ENCODE results near the gene TMA7B.

DNA sequence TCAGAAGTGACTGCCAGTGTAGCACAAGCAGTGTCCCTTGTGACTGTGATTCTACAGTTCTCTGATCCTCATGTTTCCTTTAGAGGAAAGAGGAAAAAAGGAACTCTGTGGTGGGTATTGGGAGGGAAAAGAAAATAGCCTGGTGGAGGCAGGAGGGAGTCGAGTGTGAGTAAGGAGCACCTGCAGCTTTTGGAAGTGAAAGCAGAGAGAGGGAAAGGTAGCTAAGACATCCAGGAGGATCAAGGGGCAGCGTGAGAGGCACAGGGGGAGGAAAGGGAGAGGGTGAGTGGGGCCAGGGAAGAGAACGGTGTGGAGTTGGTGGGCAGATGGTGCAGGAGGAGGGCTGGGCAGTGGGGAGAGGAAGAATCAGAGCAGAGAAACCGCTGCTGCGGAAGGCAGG lies 12.4 kb downstream of the TMA7B start:
- TF ChIP-seq EZH2phosphoT487 (IDR thresholded peaks at IDR 0.05; ENCODE audit: borderline replicate concordance, low read depth): no peak
- TF ChIP-seq, protein P1, sequence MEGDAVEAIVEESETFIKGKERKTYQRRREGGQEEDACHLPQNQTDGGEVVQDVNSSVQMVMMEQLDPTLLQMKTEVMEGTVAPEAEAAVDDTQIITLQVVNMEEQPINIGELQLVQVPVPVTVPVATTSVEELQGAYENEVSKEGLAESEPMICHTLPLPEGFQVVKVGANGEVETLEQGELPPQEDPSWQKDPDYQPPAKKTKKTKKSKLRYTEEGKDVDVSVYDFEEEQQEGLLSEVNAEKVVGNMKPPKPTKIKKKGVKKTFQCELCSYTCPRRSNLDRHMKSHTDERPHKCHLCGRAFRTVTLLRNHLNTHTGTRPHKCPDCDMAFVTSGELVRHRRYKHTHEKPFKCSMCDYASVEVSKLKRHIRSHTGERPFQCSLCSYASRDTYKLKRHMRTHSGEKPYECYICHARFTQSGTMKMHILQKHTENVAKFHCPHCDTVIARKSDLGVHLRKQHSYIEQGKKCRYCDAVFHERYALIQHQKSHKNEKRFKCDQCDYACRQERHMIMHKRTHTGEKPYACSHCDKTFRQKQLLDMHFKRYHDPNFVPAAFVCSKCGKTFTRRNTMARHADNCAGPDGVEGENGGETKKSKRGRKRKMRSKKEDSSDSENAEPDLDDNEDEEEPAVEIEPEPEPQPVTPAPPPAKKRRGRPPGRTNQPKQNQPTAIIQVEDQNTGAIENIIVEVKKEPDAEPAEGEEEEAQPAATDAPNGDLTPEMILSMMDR (IDR thresholded peaks at IDR 0.05): no peak
- TF ChIP-seq JUND (IDR thresholded peaks at IDR 0.05): no peak
- TF ChIP-seq, protein P2, sequence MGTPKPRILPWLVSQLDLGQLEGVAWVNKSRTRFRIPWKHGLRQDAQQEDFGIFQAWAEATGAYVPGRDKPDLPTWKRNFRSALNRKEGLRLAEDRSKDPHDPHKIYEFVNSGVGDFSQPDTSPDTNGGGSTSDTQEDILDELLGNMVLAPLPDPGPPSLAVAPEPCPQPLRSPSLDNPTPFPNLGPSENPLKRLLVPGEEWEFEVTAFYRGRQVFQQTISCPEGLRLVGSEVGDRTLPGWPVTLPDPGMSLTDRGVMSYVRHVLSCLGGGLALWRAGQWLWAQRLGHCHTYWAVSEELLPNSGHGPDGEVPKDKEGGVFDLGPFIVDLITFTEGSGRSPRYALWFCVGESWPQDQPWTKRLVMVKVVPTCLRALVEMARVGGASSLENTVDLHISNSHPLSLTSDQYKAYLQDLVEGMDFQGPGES (IDR thresholded peaks at IDR 0.05; ENCODE audit: low read depth, low read length): no peak
- TF ChIP-seq POLR2AphosphoS5 (IDR thresholded peaks at IDR 0.05; ENCODE audit: low read depth, low read length): no peak
- TF ChIP-seq, protein P3, sequence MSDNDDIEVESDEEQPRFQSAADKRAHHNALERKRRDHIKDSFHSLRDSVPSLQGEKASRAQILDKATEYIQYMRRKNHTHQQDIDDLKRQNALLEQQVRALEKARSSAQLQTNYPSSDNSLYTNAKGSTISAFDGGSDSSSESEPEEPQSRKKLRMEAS (IDR thresholded peaks at IDR 0.05; ENCODE audit: low read depth): no peak
